T-helper 2 cell treated with Interferon-gamma antibody and Interleukin-4, amounts not matched to agents 5 μg/mL and 100 μg/mL, for 36 hours (primary cell): ENCODE results near the gene TPPP3.

Source experiments
- DNase-seq: peaks from one replicate; pipeline ENCODE4 v3.0.0; 2021; ENCODE audit warnings: low spot score
- H3K27ac Mint-ChIP-seq: one replicate; pipeline ENCODE4 v1.8.0; 2021; ENCODE audit warnings: mild to moderate bottlenecking, mixed read lengths
- H3K27me3 Mint-ChIP-seq: one replicate; pipeline ENCODE4 v1.8.0; 2021; ENCODE audit warnings: low read depth, mixed read lengths
- H3K36me3 Mint-ChIP-seq: one replicate; pipeline ENCODE4 v1.8.0; 2021; ENCODE audit warnings: low read depth, mixed read lengths
- H3K4me1 Mint-ChIP-seq: one replicate; pipeline ENCODE4 v1.8.0; 2021; ENCODE audit warnings: low read depth, mixed read lengths
- H3K4me3 Mint-ChIP-seq: one replicate; pipeline ENCODE4 v1.8.0; 2022; ENCODE audit warnings: mild to moderate bottlenecking, moderate library complexity, mixed read lengths
- H3K9me3 Mint-ChIP-seq: one replicate; pipeline ENCODE4 v1.8.0; 2021; ENCODE audit warnings: mixed read lengths

TPPP3 gene

GRCh38 chr16:67342616-67343015, 50.7 kb downstream of the TPPP3 start:
- no peak overlapping the region for H3K27ac Mint-ChIP-seq
- DNase-seq: no peak
- H3K4me3 Mint-ChIP-seq: no peak overlapping the region
- H3K27me3 Mint-ChIP-seq: peaks cover 7% of the 10 kb centered on the region
- H3K9me3 Mint-ChIP-seq: no peaks in the 10 kb centered on the region
- no peaks in the 10 kb centered on the region for H3K36me3 Mint-ChIP-seq
- H3K4me1 Mint-ChIP-seq: no peaks in the 10 kb centered on the region

- no peak overlapping the region for H3K4me3 Mint-ChIP-seq
- no peak overlapping the region for H3K27ac Mint-ChIP-seq
- H3K36me3 Mint-ChIP-seq: no peaks in the 10 kb centered on the region
- H3K9me3 Mint-ChIP-seq: no peaks in the 10 kb centered on the region
- no peak for DNase-seq
- H3K4me1 Mint-ChIP-seq: no peaks in the 10 kb centered on the region
- peaks cover 6% of the 10 kb centered on the region for H3K27me3 Mint-ChIP-seq
Measured at GRCh38 chr16:67341250-67341649, 52.0 kb downstream of the TPPP3 start.
